ENCODE data around the gene WWOX.

DNA sequence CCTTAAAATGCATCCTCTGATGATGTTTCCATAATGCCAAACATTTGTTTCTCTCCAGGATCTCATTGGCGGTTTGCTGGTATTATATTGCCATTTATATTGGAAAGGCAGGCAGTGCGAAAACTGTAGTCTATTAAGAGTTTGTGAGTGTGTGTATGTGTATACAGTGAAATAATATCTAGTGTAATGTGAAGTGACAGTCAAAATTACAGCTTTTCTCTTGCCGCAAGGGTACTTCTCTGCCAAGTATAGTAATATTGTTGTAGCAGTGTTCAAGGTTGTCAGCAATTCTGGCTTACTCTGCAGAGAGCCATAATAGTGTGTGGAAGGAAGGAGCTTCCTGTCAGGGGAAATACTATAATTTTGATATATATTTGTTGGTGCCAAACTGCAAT is 178.6 kb downstream of the WWOX start:
- TF ChIP-seq, protein P1, sequence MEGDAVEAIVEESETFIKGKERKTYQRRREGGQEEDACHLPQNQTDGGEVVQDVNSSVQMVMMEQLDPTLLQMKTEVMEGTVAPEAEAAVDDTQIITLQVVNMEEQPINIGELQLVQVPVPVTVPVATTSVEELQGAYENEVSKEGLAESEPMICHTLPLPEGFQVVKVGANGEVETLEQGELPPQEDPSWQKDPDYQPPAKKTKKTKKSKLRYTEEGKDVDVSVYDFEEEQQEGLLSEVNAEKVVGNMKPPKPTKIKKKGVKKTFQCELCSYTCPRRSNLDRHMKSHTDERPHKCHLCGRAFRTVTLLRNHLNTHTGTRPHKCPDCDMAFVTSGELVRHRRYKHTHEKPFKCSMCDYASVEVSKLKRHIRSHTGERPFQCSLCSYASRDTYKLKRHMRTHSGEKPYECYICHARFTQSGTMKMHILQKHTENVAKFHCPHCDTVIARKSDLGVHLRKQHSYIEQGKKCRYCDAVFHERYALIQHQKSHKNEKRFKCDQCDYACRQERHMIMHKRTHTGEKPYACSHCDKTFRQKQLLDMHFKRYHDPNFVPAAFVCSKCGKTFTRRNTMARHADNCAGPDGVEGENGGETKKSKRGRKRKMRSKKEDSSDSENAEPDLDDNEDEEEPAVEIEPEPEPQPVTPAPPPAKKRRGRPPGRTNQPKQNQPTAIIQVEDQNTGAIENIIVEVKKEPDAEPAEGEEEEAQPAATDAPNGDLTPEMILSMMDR (IDR thresholded peaks at IDR 0.05 in 8 of 11, conservative IDR thresholded peaks at IDR 0.05 in 3 of 11), result no peak
- TF ChIP-seq POLR2AphosphoS5 (IDR thresholded peaks at IDR 0.05) (no peak), POLR2A (IDR thresholded peaks at IDR 0.05) (no peak)
